GM21381 (cell line): ENCODE results near the gene FRMD4A.

Source experiments
- ATAC-seq: cut with Tn5 transposase; IDR thresholded peaks from one replicate; pipeline ENCODE4 v1.9.1; 2021; ENCODE audit warnings: mild to moderate bottlenecking, moderate library complexity; ENCODE audit not compliant: unreplicated experiment

FRMD4A gene

GRCh38 chr10:14345262-14345661 is 14.5 kb upstream of the FRMD4A start:
- ATAC-seq: no peak

GRCh38 chr10:14340051-14340744 is 9.5 kb upstream of the FRMD4A start:
- ATAC-seq: no peak

GRCh38 chr10:14336736-14337135 is 6.0 kb upstream of the FRMD4A start:
- no peak for ATAC-seq

- ATAC-seq: no peak
Measured at GRCh38 chr10:14334771-14335170, 4.0 kb upstream of the FRMD4A start.

GRCh38 chr10:14333606-14334005 is 2.9 kb upstream of the FRMD4A start:
- no peak for ATAC-seq

- ATAC-seq: no peak
Measured at GRCh38 chr10:14332903-14333302, 2.2 kb upstream of the FRMD4A start.

- ATAC-seq: no peak
Measured at GRCh38 chr10:14329746-14330173, 964 bp downstream of the FRMD4A start.

GRCh38 chr10:14328881-14329672 is 1.6 kb downstream of the FRMD4A start:
- no peak for ATAC-seq

- no peak for ATAC-seq
Measured at GRCh38 chr10:14327527-14327926, 3.2 kb downstream of the FRMD4A start.

GRCh38 chr10:14326581-14326980 is 4.1 kb downstream of the FRMD4A start:
- ATAC-seq: no peak

- no peak for ATAC-seq
Measured at GRCh38 chr10:14325325-14325955, 5.3 kb downstream of the FRMD4A start.

GRCh38 chr10:14322526-14323188 is 8.1 kb downstream of the FRMD4A start:
- no peak for ATAC-seq

- no peak for ATAC-seq
Measured at GRCh38 chr10:14318007-14318406, 12.7 kb downstream of the FRMD4A start.

- no peak for ATAC-seq
Measured at GRCh38 chr10:14312014-14312413, 18.7 kb downstream of the FRMD4A start.

- ATAC-seq: no peak
Measured at GRCh38 chr10:14311206-14311957, 19.3 kb downstream of the FRMD4A start.

GRCh38 chr10:14309593-14309992 is 21.1 kb downstream of the FRMD4A start:
- ATAC-seq: no peak

- ATAC-seq: no peak
Measured at GRCh38 chr10:14306190-14306589, 24.5 kb downstream of the FRMD4A start.

GRCh38 chr10:14304046-14304445 is 26.7 kb downstream of the FRMD4A start:
- no peak for ATAC-seq

GRCh38 chr10:14302035-14302434 is 28.7 kb downstream of the FRMD4A start:
- ATAC-seq: no peak

GRCh38 chr10:14299556-14299955 is 31.2 kb downstream of the FRMD4A start:
- ATAC-seq: no peak
